ENCODE measurements around the gene CDH13. TPM values are rescaled to one million over a fixed set of nuclear protein-coding genes. Genes with fewer than 3 reads are reported as not detected.
A peak's percentile ranks its signal among the peaks of the same experiment; 100 is the strongest.

The CDH13 gene
- total and polyA plus RNA-seq, 8 donors, result 0.12 to 21.4 (median 1.7) TPM; not detected in 1

GRCh38 chr16:82993415-82993814 lies 366.6 kb downstream of the CDH13 start:
- DNase-seq, result no peak
- H3K27me3 ChIP-seq, result no peaks in the 10 kb centered on the region
- 76 to 89% (median 86%) methylated on average over 5 of the region's 5 CpGs for WGBS, 5 donors
- no peaks in the 10 kb centered on the region for H3K36me3 ChIP-seq
- H3K9me3 ChIP-seq, result no peaks in the 10 kb centered on the region
- intact Hi-C loops (cut with DNase I; ENCODE audit: low total_unique reads), result no loop called here
- H3K27ac ChIP-seq, result no peak overlapping the region
- TF ChIP-seq POLR2A (IDR thresholded peaks at IDR 0.05), result no peak
- TF ChIP-seq, protein P1, sequence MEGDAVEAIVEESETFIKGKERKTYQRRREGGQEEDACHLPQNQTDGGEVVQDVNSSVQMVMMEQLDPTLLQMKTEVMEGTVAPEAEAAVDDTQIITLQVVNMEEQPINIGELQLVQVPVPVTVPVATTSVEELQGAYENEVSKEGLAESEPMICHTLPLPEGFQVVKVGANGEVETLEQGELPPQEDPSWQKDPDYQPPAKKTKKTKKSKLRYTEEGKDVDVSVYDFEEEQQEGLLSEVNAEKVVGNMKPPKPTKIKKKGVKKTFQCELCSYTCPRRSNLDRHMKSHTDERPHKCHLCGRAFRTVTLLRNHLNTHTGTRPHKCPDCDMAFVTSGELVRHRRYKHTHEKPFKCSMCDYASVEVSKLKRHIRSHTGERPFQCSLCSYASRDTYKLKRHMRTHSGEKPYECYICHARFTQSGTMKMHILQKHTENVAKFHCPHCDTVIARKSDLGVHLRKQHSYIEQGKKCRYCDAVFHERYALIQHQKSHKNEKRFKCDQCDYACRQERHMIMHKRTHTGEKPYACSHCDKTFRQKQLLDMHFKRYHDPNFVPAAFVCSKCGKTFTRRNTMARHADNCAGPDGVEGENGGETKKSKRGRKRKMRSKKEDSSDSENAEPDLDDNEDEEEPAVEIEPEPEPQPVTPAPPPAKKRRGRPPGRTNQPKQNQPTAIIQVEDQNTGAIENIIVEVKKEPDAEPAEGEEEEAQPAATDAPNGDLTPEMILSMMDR (IDR thresholded peaks at IDR 0.05), result no peak
- TF ChIP-seq EP300 (IDR thresholded peaks at IDR 0.05), result no peak
- TF ChIP-seq POLR2AphosphoS5 (IDR thresholded peaks at IDR 0.05), result no peak
- no peak overlapping the region for H3K4me3 ChIP-seq
- peaks cover 0 to 6% (median 0%) of the 10 kb centered on the region in 4 donors for H3K4me1 ChIP-seq

DNA sequence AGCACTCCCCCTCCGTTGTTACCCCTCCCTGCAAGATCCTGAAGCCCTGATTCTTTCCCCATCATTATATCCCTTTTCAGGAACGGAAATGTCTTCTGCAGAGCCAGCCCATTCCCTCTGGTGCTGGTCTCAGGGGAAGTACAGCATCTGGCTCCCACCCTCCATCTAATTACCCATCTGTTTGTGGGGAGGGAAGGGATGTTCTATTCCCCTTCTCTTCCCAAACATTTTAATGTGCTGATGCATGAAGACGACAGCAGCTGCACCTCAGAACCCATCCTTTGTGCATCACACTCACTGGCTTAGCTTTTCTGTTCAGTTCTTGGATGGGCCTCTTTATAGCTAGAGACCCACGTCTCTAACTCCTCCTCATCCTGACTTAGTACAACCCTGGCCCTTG lies 367.2 kb downstream of the CDH13 start:
- Histone ChIP-seq H3K4me3 (no peak overlapping the region), H3K27me3 (no peaks in the 10 kb centered on the region), H3K27ac (no peak overlapping the region), H3K4me1 (peaks cover 0 to 6% (median 0%) of the 10 kb centered on the region in 4 donors), H3K36me3 (no peaks in the 10 kb centered on the region), H3K9me3 (no peaks in the 10 kb centered on the region)
- 63 to 80% (median 78%) methylated on average over 4 of the region's 4 CpGs for WGBS, 5 donors
- TF ChIP-seq EP300 (IDR thresholded peaks at IDR 0.05), result no peak
- TF ChIP-seq, protein P1 (IDR thresholded peaks at IDR 0.05), result no peak
- TF ChIP-seq POLR2A (IDR thresholded peaks at IDR 0.05), result no peak
- no peak for TF ChIP-seq POLR2AphosphoS5 (IDR thresholded peaks at IDR 0.05)
- DNase-seq, result no peak
- intact Hi-C loops (cut with DNase I; ENCODE audit: low total_unique reads), result no loop called here

DNA sequence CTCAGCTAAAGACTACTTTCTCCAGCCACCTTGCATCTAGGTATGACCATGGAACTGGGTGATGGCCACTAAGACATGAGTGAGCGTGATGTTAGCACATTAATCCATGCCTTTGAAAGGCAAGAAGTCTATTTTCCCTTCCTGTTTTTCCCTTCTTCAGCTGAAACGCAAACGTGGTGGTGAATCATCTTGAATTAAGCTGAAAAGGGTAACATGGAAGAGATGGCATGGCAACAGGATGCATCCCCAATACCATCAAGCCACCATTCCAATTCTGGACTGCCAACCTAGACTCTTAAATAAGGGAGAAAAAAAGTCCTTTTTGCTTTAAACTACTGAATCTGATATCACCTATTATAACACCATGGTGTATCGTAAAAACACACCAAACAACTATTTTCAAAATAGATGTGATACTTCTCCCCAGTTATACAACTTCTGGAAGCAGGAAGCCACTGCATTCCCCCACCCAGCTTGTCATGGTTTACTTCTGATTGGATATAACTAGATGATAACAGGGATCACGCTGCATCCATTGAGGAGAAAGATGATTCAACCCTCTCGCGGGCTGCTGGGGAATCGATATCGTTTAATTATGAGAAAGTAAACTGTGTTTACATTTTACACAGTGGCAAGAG lies 368.6 kb downstream of the CDH13 start:
- intact Hi-C loops (cut with DNase I; ENCODE audit: low total_unique reads), result no loop called here
- H3K27ac ChIP-seq, result peak overlapping the region in 1 of 5 donors; percentile 53
- TF ChIP-seq, protein P1 (IDR thresholded peaks at IDR 0.05), result no peak
- TF ChIP-seq POLR2A (IDR thresholded peaks at IDR 0.05), result no peak
- TF ChIP-seq EP300 (IDR thresholded peaks at IDR 0.05), result no peak
- TF ChIP-seq POLR2AphosphoS5 (IDR thresholded peaks at IDR 0.05), result no peak
- no peaks in the 10 kb centered on the region for H3K36me3 ChIP-seq
- WGBS, 5 donors, result 52 to 78% (median 73%) methylated on average over 9 of the region's 9 CpGs
- no peak for DNase-seq
- H3K9me3 ChIP-seq, result no peaks in the 10 kb centered on the region
- H3K27me3 ChIP-seq, result no peaks in the 10 kb centered on the region
- no peak overlapping the region for H3K4me3 ChIP-seq
- H3K4me1 ChIP-seq, result peaks cover 0 to 6% (median 0%) of the 10 kb centered on the region in 4 donors

DNA sequence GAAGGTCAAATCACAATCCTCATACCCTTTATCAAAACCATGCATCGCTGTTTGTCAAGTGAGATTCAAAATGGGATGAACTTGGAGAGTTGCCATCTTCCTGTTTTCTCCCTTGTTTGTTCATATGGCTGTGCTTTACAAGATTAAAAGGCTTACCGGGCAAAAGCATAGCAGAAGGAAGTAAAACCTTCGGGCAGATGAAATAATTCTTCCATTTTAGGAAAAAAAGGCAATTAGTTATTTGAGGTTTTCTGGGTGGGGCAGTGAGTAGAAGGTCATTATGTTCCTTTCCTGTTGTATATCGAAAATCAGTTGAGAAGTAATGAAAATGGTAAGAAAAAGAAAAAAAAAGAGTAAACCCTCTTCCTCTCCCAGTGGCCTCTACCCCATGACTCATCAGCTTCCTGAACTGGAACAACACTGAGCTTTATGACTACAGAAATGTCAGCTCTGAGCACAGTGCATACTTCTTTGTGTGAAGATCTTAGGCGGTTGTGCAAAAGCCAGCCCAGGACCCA lies 369.2 kb downstream of the CDH13 start:
- intact Hi-C loops (cut with DNase I; ENCODE audit: low total_unique reads), result no loop called here

More for the DNA sequence above, 369.2 kb downstream of the CDH13 start:
- no peaks in the 10 kb centered on the region for H3K9me3 ChIP-seq
- no peaks in the 10 kb centered on the region for H3K36me3 ChIP-seq
- peaks cover 0 to 6% (median 0%) of the 10 kb centered on the region in 4 donors for H3K4me1 ChIP-seq
- 13 to 42% (median 36%) methylated on average over 5 of the region's 5 CpGs for WGBS, 5 donors
- no peak for TF ChIP-seq EP300 (IDR thresholded peaks at IDR 0.05)
- TF ChIP-seq, protein P1 (IDR thresholded peaks at IDR 0.05), result no peak
- TF ChIP-seq POLR2A (IDR thresholded peaks at IDR 0.05), result no peak
- TF ChIP-seq POLR2AphosphoS5 (IDR thresholded peaks at IDR 0.05), result no peak
- peak in 1 of 2 donors; percentile 48 for DNase-seq
- peak overlapping the region in 1 of 5 donors; percentile 53 for H3K27ac ChIP-seq
- H3K4me3 ChIP-seq, result no peak overlapping the region
- H3K27me3 ChIP-seq, result no peaks in the 10 kb centered on the region
